ENCODE data around the gene PDE1A. TPM values are rescaled to one million over a fixed set of nuclear protein-coding genes. Genes with fewer than 3 reads are reported as not detected.
A peak's percentile ranks its signal among the peaks of the same experiment; 100 is the strongest.

Gene PDE1A
- total and polyA plus RNA-seq, 2 of the 4 experiments (the other 2 are of a cell fraction) = 0.24 to 0.90 TPM

DNA sequence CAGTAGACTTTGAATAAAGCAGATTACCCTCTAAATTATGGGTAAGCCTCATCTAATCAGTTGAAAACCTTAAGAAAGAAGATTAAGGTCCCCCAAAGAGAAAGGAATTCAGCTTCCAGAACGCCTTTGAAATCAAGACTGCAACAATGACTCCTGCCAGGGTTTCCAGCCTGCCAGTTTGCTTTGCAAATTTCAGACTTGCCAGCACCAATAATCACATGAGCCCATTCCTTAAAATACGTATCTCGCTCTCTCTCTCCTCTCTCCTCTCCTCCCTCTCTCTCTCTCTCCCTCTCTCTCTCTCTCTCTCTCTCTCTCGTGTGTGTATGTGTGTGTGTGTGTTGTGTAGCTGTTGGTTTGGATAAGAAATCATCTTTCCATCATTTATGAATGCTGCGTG, 184.2 kb downstream of the PDE1A start:
- Histone ChIP-seq H3K4me2 (ENCODE audit: low read depth, low read length) (no peak overlapping the region), H3K27ac (ENCODE audit: insufficient read depth, low read length) (no peak overlapping the region), H3K56ac (ENCODE audit: extremely low read depth, insufficient read depth, low read length) (no peak overlapping the region), H3K36me3 (ENCODE audit: control insufficient read depth, insufficient read depth, low read length) (no peaks in the 10 kb centered on the region), H4K20me1 (ENCODE audit: insufficient read depth, low read length) (no peaks in the 10 kb centered on the region), H3K4ac (ENCODE audit: low read depth, low read length) (no peak overlapping the region), H4K8ac (ENCODE audit: low read depth in 2 of 2, low read length in 2 of 2) (no peak overlapping the region), H3K9me3 (ENCODE audit: control insufficient read depth, insufficient read depth, low read length) (no peaks in the 10 kb centered on the region), H3K4me1 (ENCODE audit: control insufficient read depth, insufficient read depth, low read length) (no peaks in the 10 kb centered on the region), H3K4me3 (ENCODE audit: insufficient read depth, low read depth, low read length) (no peak overlapping the region), H2BK20ac (ENCODE audit: low read depth, low read length) (no peak overlapping the region), H3K9me1 (ENCODE audit: insufficient read depth, low read length) (no peaks in the 10 kb centered on the region), H3K18ac (ENCODE audit: low read depth, low read length) (no peak overlapping the region), H4K91ac (ENCODE audit: insufficient read depth, low read depth, low read length) (no peak overlapping the region), H2BK5ac (ENCODE audit: low read depth, low read length, poor library complexity, severe bottlenecking) (peak overlapping the region; percentile 19), H2AK5ac (ENCODE audit: low read depth, low read length) (no peak overlapping the region), H4K5ac (ENCODE audit: low read depth, low read length) (no peak overlapping the region), H3K9ac (ENCODE audit: low read depth, low read length) (no peak overlapping the region), H2BK120ac (ENCODE audit: low read depth, low read length) (no peak overlapping the region), H3K27me3 (ENCODE audit: control insufficient read depth, insufficient read depth, low read length) (no peaks in the 10 kb centered on the region), H2BK15ac (ENCODE audit: low read depth, low read length) (no peak overlapping the region), H3K79me1 (ENCODE audit: low read depth in 1 of 2, low read length in 2 of 2) (no peaks in the 10 kb centered on the region), H3K14ac (replicated peaks; ENCODE audit: low read depth, low read length) (no peak overlapping the region), H3K23ac (ENCODE audit: low read depth, low read length) (no peak overlapping the region), H2AFZ (replicated peaks; ENCODE audit: low read length, poor library complexity) (no peak overlapping the region), H2AK9ac (replicated peaks; ENCODE audit: low read depth, low read length, poor library complexity) (no peak overlapping the region)
- ATAC-seq (ENCODE audit: low read depth) (no peak), DNase-seq (no peak)
- TF ChIP-seq SMC3 (IDR thresholded peaks at IDR 0.05; ENCODE audit: low read depth, low read length) (no peak), NFE2L2 (IDR thresholded peaks at IDR 0.05; ENCODE audit: low read depth, low read length) (no peak), POLR2A (IDR thresholded peaks at IDR 0.05; ENCODE audit: low read depth, low read length) (no peak), FOS (IDR thresholded peaks at IDR 0.05; ENCODE audit: low read depth, low read length) (no peak), CHD1 (IDR thresholded peaks at IDR 0.05; ENCODE audit: low read depth, low read length) (no peak), RFX5 (IDR thresholded peaks at IDR 0.05; ENCODE audit: low read depth, low read length) (no peak), RCOR1 (IDR thresholded peaks at IDR 0.05; ENCODE audit: insufficient replicate concordance, low read length) (no peak), MAZ (IDR thresholded peaks at IDR 0.05; ENCODE audit: borderline replicate concordance, low read depth, low read length) (no peak), MAFK (IDR thresholded peaks at IDR 0.05; ENCODE audit: low read depth, low read length) (no peak)
- TF ChIP-seq, protein P1, sequence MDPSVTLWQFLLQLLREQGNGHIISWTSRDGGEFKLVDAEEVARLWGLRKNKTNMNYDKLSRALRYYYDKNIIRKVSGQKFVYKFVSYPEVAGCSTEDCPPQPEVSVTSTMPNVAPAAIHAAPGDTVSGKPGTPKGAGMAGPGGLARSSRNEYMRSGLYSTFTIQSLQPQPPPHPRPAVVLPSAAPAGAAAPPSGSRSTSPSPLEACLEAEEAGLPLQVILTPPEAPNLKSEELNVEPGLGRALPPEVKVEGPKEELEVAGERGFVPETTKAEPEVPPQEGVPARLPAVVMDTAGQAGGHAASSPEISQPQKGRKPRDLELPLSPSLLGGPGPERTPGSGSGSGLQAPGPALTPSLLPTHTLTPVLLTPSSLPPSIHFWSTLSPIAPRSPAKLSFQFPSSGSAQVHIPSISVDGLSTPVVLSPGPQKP (IDR thresholded peaks at IDR 0.05; ENCODE audit: borderline replicate concordance, low read depth, low read length) = no peak
- TF ChIP-seq, protein P2, sequence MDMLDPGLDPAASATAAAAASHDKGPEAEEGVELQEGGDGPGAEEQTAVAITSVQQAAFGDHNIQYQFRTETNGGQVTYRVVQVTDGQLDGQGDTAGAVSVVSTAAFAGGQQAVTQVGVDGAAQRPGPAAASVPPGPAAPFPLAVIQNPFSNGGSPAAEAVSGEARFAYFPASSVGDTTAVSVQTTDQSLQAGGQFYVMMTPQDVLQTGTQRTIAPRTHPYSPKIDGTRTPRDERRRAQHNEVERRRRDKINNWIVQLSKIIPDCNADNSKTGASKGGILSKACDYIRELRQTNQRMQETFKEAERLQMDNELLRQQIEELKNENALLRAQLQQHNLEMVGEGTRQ (IDR thresholded peaks at IDR 0.05; ENCODE audit: low read depth, low read length) = no peak
- WGBS, 2 experiments (ENCODE audit: extremely low coverage in 2 of 2, insufficient read length in 1 of 2) = no CpG with 5 or more reads among the region's 5 CpGs
- in situ Hi-C loops (cut with MboI; ENCODE audit: low sequenced_read_pairs) = no loop called here
- ChIA-PET POLR2A (ENCODE audit: unreplicated experiment) (no interaction called here), CTCF (no interaction called here)
- intact Hi-C loops (cut with micrococcal nuclease) = no loop called here
- no TSS peak for BruUV-seq (replicated peaks)
- dilution Hi-C loops (cut with HindIII; ENCODE audit: low sequenced_read_pairs, unreplicated experiment) = no loop called here
